Renal cortical epithelial cell (primary cell): ENCODE measurements around the gene LTBP1. TPM values are rescaled to one million over a fixed set of nuclear protein-coding genes. Genes with fewer than 3 reads are reported as not detected.
A peak's percentile ranks its signal among the peaks of the same experiment; 100 is the strongest.
"Not testable (repeated sequence)": the region's sequence is repeated elsewhere in the genome, so short reads cannot be mapped to it uniquely, and the experiment has no call there.

Experiments used
- DNase-seq: peaks from one replicate; pipeline ENCODE4 v3.0.0-alpha.2; 2011; ENCODE audit warnings: low read depth
- total RNA-seq: library from RNA; depleted of rRNA; stranded (reverse); fragments of >200 nt; gene quantifications from 2 replicates; pipeline ENCODE4 v1.2.3, GENCODE V29; 2014

The LTBP1 gene
- total RNA-seq, 1 donor from 2014 or later, result 0.89 TPM

- no peak for DNase-seq
Observed at GRCh38 chr2:32960647-32961403, 14.1 kb downstream of the LTBP1 start.

GRCh38 chr2:32962690-32963089, 15.9 kb downstream of the LTBP1 start:
- no peak for DNase-seq

- no peak for DNase-seq
Observed at GRCh38 chr2:32963941-32964340, 17.2 kb downstream of the LTBP1 start.

GRCh38 chr2:32965523-32966171, 18.9 kb downstream of the LTBP1 start:
- DNase-seq, result no peak

- DNase-seq, result no peak
Observed at GRCh38 chr2:32969444-32970162, 22.9 kb downstream of the LTBP1 start.

- DNase-seq, result not testable (repeated sequence)
Observed at GRCh38 chr2:32973772-32974171, 27.0 kb downstream of the LTBP1 start.

GRCh38 chr2:32976409-32977063, 29.8 kb downstream of the LTBP1 start:
- DNase-seq, result no peak

- DNase-seq, result peak; percentile 26
Observed at GRCh38 chr2:32977228-32977758, 30.5 kb downstream of the LTBP1 start.

- no peak for DNase-seq
Observed at GRCh38 chr2:32981612-32982011, 34.9 kb downstream of the LTBP1 start.

GRCh38 chr2:32983193-32983924, 36.6 kb downstream of the LTBP1 start:
- DNase-seq, result not testable (repeated sequence)

- DNase-seq, result no peak
Observed at GRCh38 chr2:32986480-32986879, 39.7 kb downstream of the LTBP1 start.

GRCh38 chr2:32988525-32988924, 41.8 kb downstream of the LTBP1 start:
- DNase-seq, result no peak

GRCh38 chr2:32990556-32990955, 43.8 kb downstream of the LTBP1 start:
- no peak for DNase-seq

GRCh38 chr2:32991091-32991845, 44.5 kb downstream of the LTBP1 start:
- DNase-seq, result no peak

GRCh38 chr2:32993005-32993539, 46.3 kb downstream of the LTBP1 start:
- DNase-seq, result no peak

- no peak for DNase-seq
Observed at GRCh38 chr2:32997705-32998104, 51.0 kb downstream of the LTBP1 start.

- no peak for DNase-seq
Observed at GRCh38 chr2:33000986-33001385, 54.2 kb downstream of the LTBP1 start.

GRCh38 chr2:33001823-33002222, 55.1 kb downstream of the LTBP1 start:
- DNase-seq, result no peak

GRCh38 chr2:33002863-33003262, 56.1 kb downstream of the LTBP1 start:
- no peak for DNase-seq

GRCh38 chr2:33005057-33005456, 58.3 kb downstream of the LTBP1 start:
- no peak for DNase-seq
